ENCODE results near the gene HBEGF.

HBEGF gene

DNA sequence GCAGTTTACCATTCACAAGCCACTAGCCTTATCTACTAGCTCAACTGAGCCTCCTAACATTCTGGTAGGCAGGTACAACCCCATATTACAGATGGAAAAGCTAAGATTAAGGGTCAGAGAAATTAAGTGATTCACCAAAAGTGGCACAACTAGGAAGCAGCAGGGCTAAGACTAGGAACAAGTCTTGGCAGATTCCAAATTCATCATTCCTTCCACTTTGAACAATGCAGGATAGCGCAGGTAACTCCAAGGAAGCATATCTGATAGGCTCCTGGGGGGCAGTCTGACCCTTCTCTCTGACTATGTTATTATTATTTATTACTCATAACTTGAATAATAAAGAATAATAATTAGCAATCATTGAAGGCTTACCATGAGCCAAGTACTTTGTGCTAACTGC is 8.5 kb downstream of the HBEGF start:
- TF ChIP-seq POLR2AphosphoS5 (IDR thresholded peaks at IDR 0.05; ENCODE audit: low read depth, low read length): no peak
- TF ChIP-seq, protein P1, sequence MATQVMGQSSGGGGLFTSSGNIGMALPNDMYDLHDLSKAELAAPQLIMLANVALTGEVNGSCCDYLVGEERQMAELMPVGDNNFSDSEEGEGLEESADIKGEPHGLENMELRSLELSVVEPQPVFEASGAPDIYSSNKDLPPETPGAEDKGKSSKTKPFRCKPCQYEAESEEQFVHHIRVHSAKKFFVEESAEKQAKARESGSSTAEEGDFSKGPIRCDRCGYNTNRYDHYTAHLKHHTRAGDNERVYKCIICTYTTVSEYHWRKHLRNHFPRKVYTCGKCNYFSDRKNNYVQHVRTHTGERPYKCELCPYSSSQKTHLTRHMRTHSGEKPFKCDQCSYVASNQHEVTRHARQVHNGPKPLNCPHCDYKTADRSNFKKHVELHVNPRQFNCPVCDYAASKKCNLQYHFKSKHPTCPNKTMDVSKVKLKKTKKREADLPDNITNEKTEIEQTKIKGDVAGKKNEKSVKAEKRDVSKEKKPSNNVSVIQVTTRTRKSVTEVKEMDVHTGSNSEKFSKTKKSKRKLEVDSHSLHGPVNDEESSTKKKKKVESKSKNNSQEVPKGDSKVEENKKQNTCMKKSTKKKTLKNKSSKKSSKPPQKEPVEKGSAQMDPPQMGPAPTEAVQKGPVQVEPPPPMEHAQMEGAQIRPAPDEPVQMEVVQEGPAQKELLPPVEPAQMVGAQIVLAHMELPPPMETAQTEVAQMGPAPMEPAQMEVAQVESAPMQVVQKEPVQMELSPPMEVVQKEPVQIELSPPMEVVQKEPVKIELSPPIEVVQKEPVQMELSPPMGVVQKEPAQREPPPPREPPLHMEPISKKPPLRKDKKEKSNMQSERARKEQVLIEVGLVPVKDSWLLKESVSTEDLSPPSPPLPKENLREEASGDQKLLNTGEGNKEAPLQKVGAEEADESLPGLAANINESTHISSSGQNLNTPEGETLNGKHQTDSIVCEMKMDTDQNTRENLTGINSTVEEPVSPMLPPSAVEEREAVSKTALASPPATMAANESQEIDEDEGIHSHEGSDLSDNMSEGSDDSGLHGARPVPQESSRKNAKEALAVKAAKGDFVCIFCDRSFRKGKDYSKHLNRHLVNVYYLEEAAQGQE (IDR thresholded peaks at IDR 0.05; ENCODE audit: insufficient read depth in 1 of 2, low read depth in 2 of 2, low read length in 2 of 2): no peak
- TF ChIP-seq TAF1 (IDR thresholded peaks at IDR 0.05; ENCODE audit: borderline replicate concordance, insufficient read depth, low read length): no peak
- TF ChIP-seq SIN3A (IDR thresholded peaks at IDR 0.05; ENCODE audit: borderline replicate concordance, insufficient read depth, low read length): no peak
- no peak for TF ChIP-seq FOXP2 (optimal IDR thresholded peaks at IDR 0.05; ENCODE audit: borderline replicate concordance, extremely low read depth, extremely low read length, insufficient read depth)

DNA sequence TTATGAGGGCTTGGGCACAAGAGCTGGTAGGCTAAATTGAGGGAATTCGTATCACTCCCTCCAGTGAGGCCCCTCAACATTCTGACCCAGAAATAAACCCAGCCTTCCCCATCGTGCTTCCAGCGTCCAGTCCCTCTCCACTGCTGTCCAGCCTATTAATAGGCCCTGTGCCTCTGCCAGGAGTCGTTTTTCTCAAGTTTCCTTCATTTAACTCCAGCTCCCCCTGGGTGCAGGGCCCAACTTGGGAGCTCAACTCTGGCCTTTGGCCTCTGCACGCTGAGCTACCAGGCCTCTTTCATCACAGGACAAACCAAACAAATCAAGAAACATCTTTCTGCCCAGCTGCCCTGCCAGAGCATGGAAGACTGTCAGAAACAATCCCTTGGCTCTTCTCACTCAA is 10.0 kb downstream of the HBEGF start:
- TF ChIP-seq FOXP2 (optimal IDR thresholded peaks at IDR 0.05; ENCODE audit: borderline replicate concordance, extremely low read depth, extremely low read length, insufficient read depth) (no peak), TAF1 (IDR thresholded peaks at IDR 0.05; ENCODE audit: borderline replicate concordance, insufficient read depth, low read length) (no peak), SIN3A (IDR thresholded peaks at IDR 0.05; ENCODE audit: borderline replicate concordance, insufficient read depth, low read length) (no peak), POLR2AphosphoS5 (IDR thresholded peaks at IDR 0.05; ENCODE audit: low read depth, low read length) (no peak)
- TF ChIP-seq, protein P1 (IDR thresholded peaks at IDR 0.05; ENCODE audit: insufficient read depth in 1 of 2, low read depth in 2 of 2, low read length in 2 of 2): no peak

DNA sequence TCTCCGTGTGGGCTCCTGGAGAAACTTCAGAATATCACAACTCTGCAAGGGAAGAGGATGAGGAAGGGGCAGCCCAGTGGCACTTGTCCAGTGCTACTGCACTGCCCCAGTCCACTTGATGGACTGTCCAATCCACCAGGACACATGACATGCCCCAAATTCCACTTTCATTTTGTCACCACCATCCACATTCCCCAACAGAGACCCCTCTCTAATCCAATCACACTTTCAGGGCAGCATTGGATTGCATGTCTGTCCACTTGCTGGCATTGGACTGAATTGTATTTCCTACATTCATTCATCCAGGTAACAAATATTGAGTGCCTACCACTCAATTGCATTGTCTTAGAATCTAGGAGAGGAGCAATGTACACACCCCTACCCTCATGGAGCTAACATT is 14.8 kb downstream of the HBEGF start:
- no peak for TF ChIP-seq POLR2AphosphoS5 (IDR thresholded peaks at IDR 0.05; ENCODE audit: low read depth, low read length)
- no peak for TF ChIP-seq TAF1 (IDR thresholded peaks at IDR 0.05; ENCODE audit: borderline replicate concordance, insufficient read depth, low read length)

DNA sequence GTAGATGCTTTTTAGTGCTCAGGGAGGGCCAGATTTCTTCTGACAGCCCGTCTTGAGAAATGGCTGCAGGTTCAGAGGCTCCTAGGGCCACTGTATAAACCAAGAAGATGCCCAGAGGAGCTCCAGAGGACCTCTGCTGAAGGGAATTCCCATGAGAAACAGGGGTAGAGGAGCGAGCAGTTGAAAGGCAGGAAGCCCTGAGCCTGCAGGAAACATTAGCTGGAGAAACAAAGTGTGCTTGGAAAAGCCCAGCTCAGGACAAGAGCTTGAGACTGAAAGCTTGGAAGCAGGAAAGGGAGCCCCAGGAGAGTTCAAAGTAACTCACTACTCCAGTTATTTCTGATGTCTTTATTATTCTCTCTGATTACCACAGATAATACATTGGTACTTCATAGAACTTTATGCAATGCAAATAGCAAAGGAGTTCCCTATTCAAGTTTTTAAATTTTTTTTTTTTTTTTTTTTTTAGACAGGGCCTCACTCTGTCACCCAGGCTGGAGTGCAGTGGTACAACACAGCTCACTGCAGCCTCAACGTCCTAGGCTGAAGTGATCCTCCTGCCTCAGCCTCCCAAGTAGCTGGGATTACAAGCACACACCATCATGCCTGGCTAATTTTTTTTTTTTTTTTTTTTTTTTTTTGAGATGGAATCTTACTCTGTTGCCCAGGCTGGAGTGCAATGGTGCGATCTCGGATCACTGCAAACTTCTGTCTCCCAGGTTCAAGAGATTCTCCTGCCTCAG is 16.5 kb downstream of the HBEGF start:
- TF ChIP-seq POLR2AphosphoS5 (IDR thresholded peaks at IDR 0.05; ENCODE audit: low read depth, low read length) (no peak), SIN3A (IDR thresholded peaks at IDR 0.05; ENCODE audit: borderline replicate concordance, insufficient read depth, low read length) (0 out of 2 replicates have a peak, but pooled peaks have one; percentile 25)

DNA sequence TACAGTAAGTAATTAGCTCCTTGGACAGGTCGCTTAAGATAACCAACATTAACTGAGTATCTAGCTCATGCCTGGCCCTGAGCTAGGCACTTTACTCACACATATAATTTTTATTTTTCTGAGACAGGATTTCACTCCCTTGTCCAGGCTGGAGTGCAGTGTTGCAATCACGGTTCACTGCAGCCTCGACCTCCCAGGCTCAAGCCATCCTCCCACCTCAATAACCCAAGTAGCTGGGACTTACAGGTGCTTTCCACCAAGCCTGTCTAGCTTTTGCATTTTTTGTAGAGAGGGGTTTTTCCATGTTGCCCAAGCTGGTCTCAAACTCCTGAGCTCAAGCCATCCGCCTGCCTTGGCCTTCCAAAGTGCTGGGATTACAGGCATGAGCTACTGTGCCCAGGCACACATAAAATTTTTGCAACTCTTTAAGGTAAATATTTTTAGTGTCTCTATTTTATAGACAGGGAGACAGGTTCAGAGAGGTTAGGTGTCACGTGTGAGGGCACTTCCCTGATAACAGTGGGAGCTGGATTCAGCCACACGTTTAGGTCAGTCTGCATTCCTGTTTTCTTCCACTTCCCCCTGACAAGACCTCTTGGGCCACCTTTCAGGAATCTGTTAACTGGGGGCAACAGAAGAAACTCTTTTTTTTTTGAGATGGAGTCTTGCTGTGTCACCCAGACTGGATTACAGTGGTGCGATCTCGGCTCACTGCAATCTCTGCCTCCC is 18.2 kb downstream of the HBEGF start:
- TF ChIP-seq FOXP2 (optimal IDR thresholded peaks at IDR 0.05; ENCODE audit: borderline replicate concordance, extremely low read depth, extremely low read length, insufficient read depth): no peak
- TF ChIP-seq TAF1 (IDR thresholded peaks at IDR 0.05; ENCODE audit: borderline replicate concordance, insufficient read depth, low read length): no peak
- TF ChIP-seq, protein P1 (IDR thresholded peaks at IDR 0.05; ENCODE audit: insufficient read depth in 1 of 2, low read depth in 2 of 2, low read length in 2 of 2): no peak
- no peak for TF ChIP-seq POLR2AphosphoS5 (IDR thresholded peaks at IDR 0.05; ENCODE audit: low read depth, low read length)
- TF ChIP-seq SIN3A (IDR thresholded peaks at IDR 0.05; ENCODE audit: borderline replicate concordance, insufficient read depth, low read length): no peak

DNA sequence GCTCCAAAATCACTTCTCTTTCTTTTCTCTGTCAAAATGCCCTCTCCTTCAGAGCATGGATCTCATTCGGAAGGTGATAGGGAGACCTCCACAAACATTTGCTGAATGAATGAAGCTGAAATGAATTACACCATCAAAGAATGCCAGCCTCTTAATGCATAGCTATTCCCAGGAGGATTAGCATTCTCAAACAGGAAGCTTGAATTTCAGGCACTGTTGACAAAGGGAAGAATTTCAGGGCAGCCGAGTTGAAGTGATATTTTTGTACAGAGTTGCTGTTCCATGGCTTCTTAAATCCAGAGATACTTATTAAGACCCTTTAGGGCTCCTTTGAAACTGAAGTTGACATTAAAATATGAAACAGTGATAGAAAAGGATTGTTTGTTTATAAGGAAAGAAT is 18.8 kb downstream of the HBEGF start:
- no peak for TF ChIP-seq FOXP2 (optimal IDR thresholded peaks at IDR 0.05; ENCODE audit: borderline replicate concordance, extremely low read depth, extremely low read length, insufficient read depth)
- no peak for TF ChIP-seq SIN3A (IDR thresholded peaks at IDR 0.05; ENCODE audit: borderline replicate concordance, insufficient read depth, low read length)
- TF ChIP-seq, protein P1 (IDR thresholded peaks at IDR 0.05; ENCODE audit: insufficient read depth in 1 of 2, low read depth in 2 of 2, low read length in 2 of 2): no peak
- TF ChIP-seq POLR2AphosphoS5 (IDR thresholded peaks at IDR 0.05; ENCODE audit: low read depth, low read length): no peak
- TF ChIP-seq TAF1 (IDR thresholded peaks at IDR 0.05; ENCODE audit: borderline replicate concordance, insufficient read depth, low read length): no peak

All from PFSK-1 (cell line).